ENCODE data around the gene PLP1. TPM values are rescaled to one million over a fixed set of nuclear protein-coding genes. Genes with fewer than 3 reads are reported as not detected.

The PLP1 gene
- total RNA-seq, 1 donor from 2014 or later = 0.56 TPM

DNA sequence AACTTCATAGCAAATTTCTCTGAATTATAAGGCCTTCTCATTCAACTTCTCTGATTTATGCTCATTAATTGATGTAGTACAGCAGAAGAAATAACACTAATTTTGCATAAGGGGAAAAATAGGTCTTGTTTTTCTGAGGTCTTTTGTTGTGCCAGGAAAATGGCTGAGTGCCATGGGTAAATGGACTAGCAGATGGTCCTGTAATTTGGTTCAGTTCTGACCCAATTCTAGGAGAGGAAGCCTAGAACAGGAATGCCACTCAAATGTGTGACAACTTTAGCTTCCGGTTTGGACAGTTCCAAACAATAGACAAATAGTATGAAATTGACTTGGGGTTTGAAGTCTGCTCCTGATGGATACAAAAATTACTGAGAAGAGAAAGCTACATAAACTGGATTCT is 49.2 kb downstream of the PLP1 start:
- DNase-seq (ENCODE audit: low read depth) = no peak

DNA sequence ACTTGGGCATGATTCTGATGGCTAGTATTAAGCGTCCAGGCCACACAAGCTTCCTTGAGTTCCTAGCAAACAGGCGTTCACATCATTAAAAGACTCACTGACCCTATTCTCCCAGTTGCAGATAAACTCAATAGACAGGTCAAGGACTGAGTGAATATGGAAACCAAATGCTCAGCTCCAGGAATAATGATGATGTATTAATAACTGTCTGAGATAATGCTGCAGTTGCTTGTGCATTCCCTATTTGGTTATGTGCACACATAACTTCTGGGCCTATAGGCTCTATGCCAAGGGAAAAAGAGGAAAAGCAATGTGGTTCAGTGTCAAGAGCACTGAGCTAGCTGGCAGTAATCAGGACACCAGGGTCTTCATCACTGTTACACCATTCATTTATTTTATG is 51.9 kb downstream of the PLP1 start:
- peak; percentile 12 for DNase-seq (ENCODE audit: low read depth)

DNA sequence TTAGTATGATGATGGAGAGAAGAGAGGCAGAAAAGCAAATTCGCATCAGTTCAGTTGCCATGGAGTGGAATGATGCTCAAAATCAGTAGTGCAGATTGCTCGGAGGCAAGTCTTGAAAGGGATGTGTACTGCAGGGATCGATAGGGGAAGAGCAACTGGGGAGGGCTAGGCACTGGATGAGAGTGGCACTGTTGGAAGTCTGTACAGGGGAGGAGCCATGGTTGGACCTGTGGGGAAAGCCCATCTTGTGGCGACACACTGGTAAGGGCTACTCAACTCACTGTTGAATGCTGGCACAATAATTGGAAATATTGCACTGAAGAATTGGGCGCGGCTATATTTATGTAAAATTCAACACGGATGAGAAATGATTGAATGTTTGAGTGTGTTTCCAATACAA is 54.2 kb downstream of the PLP1 start:
- no peak for DNase-seq (ENCODE audit: low read depth)

DNA sequence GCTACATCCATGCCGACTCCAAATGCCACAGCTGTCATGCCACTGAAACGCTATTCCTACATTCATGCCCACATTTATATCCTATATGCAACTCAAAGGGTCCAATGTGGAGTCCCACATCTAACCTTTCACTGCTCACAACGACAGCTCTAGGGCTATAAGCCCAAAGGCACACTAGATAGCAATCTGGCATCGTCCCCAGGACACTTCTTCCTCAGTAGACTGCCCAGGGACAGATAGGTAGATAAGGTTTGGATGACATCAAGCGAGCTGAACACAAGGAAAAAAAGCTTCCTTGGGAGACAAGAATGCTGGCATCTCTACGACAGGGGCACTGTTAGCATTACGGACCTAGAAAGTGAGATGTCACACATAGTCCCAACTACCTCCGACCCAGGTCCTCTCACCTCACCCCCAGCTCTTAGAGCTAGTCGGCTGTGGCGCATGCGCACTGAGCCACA is 54.7 kb downstream of the PLP1 start:
- DNase-seq (ENCODE audit: low read depth) = no peak

DNA sequence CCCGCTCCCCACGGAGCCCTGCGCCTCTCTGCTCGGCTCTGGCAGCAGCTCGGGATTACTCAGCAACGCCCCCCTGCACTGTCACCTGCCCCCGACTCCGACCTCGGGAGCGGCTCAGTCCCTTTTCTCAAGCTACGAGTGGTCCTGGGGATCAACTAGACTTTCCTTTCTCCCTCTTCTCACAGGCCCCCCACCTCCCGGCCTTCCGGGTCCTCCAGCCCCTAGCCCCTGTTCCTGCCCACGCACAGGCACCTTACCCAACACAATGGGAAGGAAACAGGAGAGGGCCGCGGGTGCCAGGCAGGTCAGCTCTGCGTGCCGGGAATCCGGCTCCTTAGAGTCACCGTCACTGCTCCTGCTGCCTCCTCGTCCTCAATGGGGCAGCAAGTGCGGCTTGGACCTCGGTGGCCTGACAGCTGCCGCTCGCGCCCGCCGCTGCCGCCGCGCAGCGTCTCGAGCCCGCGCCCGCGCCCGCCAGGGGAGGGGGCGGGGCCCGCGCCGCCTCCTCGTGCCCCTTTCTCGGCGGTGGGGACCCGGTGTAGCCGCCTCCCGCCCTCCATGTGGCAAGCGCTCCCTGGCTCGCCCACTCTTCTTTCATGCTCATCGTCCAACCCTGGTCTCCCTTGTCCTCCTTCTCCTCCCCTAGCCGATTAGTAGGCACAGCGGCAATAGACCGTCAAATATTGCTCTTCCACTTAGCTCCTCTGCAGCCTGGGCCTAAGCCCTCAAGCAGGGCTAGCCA is 55.3 kb downstream of the PLP1 start, which contains the start of gene RAB9B:
RAB9B (minus strand) TSS at position 455 of the 742 bp plus-strand sequence. CDS start 6,473 bp downstream, outside the sequence.
- peak; percentile 36 for DNase-seq (ENCODE audit: low read depth)

DNA sequence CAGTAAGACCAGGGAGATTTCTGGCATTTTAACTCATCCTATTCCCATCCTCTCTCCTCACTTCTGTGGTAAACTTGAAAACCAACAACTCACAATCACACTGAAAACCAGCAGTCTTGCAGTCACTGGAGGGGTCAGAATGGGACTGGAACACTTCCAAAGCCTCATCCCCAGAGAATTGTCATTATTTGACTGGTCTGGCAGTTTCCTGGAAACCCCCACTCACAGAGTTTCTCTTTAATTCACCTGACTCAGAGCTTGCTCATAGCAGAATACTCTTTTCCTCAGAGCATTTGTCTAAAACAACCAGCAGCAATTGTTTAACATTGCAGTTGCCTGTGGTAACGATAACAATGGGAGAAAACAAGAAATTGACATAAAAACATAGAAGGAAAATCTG is 62.8 kb downstream of the PLP1 start:
- DNase-seq (ENCODE audit: low read depth) = no peak

Other genes with a start within 250 kb of the PLP1 start
- gene TCEAL4, start 191.3 kb upstream of the PLP1 start, total RNA-seq = 153 and 202 TPM in 2 replicates
- gene TCEAL3, start 168.9 kb upstream of the PLP1 start, total RNA-seq = 34.0 and 36.5 TPM in 2 replicates
- gene TCEAL1, start 147.9 kb upstream of the PLP1 start, total RNA-seq = 149 and 162 TPM in 2 replicates
- 769 and 841 TPM in 2 replicates for gene MORF4L2, start 90.1 kb upstream of the PLP1 start, total RNA-seq
- not detected in 2 replicates for gene TMEM31, start 65.9 kb upstream of the PLP1 start, total RNA-seq
- 2.1 and 2.9 TPM in 2 replicates for gene RAB9B, start 55.4 kb downstream of the PLP1 start, total RNA-seq
- 0.47 and 1.5 TPM in 2 replicates for gene TMSB15B, start 185.8 kb downstream of the PLP1 start, total RNA-seq
- not detected in 2 replicates for gene H2BW1, start 236.9 kb downstream of the PLP1 start, total RNA-seq